ENCODE data around the gene MCU.

The MCU gene

DNA sequence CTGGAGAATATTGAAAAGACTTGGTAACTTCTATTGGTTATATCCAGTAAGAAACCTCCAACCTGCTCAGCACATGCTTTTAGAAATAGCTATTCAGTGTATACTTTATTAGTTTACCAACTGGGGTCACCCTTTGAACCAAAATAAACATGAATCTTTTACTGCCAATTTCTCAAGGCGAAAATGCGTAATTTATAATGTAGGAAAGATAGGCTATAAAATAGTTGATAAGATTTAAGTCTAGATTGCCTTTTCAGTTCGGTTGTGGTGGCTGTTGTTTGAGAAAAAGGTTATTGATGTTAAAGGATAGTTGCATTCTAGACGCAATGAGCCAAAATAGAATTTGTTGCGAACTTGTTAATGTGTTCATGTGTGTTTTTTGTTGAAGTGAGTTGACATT is 119.0 kb downstream of the MCU start:
- DNase-seq, result no peak

GRCh38 chr10:72812415-72812752 is 120.4 kb downstream of the MCU start:
- no peak for DNase-seq

- DNase-seq, result no peak
Observed at GRCh38 chr10:72812753-72813430, 120.9 kb downstream of the MCU start.

GRCh38 chr10:72814099-72814790 is 122.3 kb downstream of the MCU start:
- DNase-seq, result no peak

DNA sequence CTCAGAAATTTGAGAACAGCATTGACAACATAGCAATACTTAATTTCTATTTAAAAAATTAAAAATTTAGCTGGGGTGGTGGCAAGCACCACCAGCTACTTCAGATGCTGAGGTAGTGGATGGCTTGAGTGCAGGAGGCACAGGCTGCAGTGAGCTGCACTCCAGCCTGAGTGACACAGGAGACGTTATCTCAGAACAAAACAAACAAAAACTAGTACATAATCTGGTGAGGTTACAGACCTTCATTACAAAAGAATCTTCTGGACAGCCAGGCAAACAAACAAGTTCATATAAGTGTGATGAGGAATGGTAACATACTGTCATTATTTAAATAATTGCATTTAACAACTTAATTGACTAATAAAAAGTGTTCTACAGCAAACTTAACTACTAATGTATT is 124.6 kb downstream of the MCU start:
- no peak for DNase-seq

- no peak for DNase-seq
Observed at GRCh38 chr10:72818076-72818475, 126.1 kb downstream of the MCU start.

DNA sequence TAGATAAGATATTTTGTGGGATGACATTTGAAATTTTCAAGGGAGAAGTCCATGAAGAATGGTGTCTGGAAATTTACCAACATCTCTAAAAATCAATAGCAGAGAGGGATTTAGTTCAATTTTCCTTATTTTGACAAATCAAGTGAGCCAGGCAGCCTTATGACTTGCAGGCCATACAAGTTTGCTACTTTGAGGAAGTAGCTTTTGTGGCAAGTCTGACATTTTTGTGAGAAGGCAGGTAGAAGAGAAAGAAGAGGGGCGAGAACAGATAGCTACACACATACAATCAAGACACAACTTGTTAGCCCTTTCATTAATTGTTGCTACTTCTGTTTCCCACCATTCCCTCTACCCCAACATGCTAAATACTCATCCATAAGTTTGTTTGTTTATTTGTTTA is 127.1 kb downstream of the MCU start:
- DNase-seq, result no peak

DNA sequence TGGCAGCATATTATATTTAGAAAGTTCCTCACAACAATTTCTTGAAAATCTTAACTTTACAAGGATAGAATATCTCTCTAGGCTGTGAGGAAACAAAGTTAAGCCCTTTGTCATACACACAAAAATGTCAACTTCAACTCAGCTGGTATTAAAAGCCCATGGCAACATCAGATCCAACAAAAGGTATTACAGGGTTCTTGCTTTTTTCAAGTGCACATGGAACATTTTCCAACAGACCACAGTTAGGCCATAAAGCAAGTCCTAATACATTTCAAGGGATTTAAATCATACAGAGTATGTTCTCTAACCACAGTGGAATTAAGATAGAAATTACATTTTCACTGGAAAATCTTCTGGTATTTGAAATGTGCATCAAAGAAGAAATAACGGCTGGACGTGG is 129.7 kb downstream of the MCU start:
- no peak for DNase-seq

DNA sequence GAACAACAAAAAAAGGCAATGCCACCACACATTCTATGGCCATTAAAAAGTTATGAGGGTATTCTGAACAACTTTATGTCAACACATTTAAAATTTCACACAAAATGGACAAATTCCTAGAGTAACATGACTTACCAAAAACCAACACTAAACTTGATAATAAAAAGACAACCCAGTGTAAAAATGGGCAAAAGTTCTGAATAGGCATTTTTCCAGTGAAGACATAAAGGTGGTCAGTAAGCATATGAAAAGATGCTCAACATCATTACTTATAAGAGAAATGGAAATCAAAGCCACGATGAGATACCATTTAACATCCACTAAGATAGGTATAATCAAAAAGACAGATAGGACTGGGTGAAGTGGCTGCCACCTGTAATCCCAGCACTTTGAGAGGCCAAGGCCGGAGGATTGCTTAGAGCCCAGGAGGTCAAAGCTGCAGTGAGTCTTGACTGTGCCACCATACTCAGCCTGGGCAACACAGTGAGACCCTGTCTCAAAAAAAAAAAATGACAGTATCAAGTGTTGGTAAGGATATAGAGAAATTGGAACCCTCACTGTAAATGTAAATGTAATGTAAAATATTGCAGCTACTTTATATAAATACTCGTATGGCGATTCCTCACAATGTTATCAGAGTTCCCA is 130.5 kb downstream of the MCU start:
- no peak for DNase-seq

GRCh38 chr10:72825163-72825562 is 133.2 kb downstream of the MCU start:
- no peak for DNase-seq

DNA sequence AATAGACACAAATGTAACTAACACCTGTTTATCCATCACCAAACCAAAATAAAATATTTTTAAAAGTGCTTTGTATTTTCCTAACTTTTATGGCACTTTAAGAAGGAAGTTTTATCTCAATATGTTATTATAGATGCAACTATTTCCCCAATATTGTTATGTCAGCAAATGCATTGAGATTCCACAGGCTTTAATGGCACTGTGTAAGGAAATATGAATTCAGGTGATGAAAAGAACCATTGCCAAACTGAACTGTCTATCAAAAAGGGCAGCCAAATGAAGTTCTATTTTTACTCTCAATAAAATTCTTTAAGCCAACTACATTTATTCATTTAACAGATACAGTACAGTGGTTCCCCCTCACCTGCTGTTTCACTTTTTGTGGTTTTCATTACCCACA is 134.4 kb downstream of the MCU start:
- DNase-seq, result no peak

DNA sequence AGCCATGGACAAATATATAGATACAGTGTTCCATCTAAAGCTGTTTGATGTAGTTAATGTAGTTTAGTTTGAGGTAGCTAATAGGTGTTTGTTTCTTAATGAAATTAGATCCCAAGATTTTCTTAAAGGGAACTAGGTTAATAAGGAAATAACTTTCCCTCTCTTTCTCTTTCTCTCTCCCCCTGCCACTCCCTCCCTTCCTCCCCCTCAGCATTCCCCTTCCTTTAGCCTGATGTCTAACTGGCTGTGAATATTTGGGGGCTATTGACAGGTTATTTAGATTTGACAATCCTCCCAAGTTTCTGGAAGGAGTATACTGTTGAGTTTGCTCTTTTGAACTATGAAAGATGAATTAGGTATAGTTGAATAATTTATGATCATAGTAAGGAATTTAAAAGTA is 136.4 kb downstream of the MCU start:
- no peak for DNase-seq

DNA sequence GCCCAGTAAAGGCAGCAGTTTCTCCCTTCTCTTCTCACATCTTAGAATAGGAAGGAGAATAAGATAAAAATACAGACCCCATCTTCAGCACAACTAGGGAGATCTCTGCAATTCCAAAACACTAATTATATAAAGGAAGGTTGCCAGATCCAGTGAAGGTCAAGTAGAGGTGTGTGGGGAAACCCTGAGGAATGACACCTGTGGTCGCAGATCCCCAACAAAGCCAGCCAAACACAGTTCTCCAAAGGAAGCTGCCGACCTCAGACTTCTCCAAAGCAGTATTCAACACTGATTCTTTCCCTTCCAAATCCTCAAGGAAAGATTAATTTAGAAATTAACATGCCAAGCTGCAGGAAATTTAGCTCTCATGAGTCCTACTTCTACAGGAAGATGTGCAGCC is 138.7 kb downstream of the MCU start:
- no peak for DNase-seq

- DNase-seq, result no peak
Observed at GRCh38 chr10:72831696-72832409, 139.9 kb downstream of the MCU start.

GRCh38 chr10:72832701-72833100 is 140.8 kb downstream of the MCU start:
- no peak for DNase-seq

GRCh38 chr10:72834183-72834825 is 142.4 kb downstream of the MCU start:
- no peak for DNase-seq

DNA sequence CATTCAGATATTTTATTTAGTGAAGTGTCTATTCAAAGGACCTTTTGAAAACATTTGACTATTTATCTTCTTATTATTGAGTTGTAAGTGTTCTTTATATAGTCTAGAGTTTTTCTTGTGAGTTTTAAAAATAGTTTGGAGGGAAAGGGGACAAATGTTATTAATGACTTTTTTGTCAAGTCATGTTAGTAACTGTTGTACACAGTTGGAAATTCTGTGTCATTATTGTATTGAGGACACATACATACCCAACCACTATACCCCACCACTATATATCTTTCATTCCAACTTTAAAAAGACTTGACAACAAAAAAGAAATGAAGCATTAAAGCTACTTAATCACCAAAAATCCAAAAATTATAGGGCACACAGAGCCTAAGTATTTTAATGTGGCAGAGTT is 148.4 kb downstream of the MCU start:
- no peak for DNase-seq

GRCh38 chr10:72841487-72841886 is 149.5 kb downstream of the MCU start:
- no peak for DNase-seq

DNA sequence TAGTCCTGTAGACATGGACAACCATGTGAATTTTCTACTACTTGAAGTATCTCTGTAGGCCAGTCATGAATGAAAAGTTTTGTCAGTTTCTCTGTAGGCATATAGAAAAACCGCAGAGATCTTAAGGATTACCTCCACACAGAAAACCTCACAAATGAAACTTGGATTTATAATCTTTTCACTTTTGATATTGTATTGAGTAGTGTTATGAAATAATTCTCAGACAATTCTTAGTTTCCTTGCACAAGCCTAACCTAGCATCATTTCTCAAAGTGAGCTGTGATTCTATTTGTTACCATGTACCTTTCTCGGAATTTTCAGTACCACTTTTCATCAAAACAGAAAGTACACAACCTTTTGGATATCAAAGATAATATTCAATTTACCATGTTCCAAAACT is 150.2 kb downstream of the MCU start:
- DNase-seq, result no peak

- DNase-seq, result no peak
Observed at GRCh38 chr10:72846238-72846637, 154.3 kb downstream of the MCU start.

DNA sequence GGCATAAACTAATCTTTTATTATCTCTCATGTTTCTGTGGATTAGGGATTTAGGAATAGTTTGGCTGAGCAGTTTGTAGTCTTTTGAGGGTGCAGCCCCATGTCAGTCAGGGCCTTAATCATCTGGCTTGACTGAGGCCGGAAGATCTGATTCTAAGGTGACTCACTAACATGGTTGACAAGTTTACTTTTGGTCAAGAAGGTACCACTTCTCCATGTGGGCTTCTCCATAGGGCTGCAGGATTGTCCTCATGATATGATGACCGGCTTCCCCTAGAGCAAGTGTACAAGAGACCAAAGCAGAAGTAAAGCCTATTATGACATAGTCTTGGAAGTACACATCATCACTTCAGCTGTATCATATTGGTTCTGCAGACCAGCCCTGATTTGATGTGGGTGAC is 155.7 kb downstream of the MCU start:
- DNase-seq, result no peak

GRCh38 chr10:72850861-72851260 is 158.9 kb downstream of the MCU start:
- DNase-seq, result no peak

- no peak for DNase-seq
Observed at GRCh38 chr10:72851509-72851908, 159.6 kb downstream of the MCU start.

All from stimulated activated CD4-positive, alpha-beta T cell treated with anti-CD3 and anti-CD28 coated beads, Interleukin-4, amount 100 ng/mL, for 4 hours (primary cell).